ENCODE measurements around the gene PPIG. TPM values are rescaled to one million over a fixed set of nuclear protein-coding genes. Genes with fewer than 3 reads are reported as not detected.
A peak's percentile ranks its signal among the peaks of the same experiment; 100 is the strongest.

The PPIG gene
- total and polyA plus RNA-seq, 5 donors = 40.4 to 49.4 (median 41.8) TPM

DNA sequence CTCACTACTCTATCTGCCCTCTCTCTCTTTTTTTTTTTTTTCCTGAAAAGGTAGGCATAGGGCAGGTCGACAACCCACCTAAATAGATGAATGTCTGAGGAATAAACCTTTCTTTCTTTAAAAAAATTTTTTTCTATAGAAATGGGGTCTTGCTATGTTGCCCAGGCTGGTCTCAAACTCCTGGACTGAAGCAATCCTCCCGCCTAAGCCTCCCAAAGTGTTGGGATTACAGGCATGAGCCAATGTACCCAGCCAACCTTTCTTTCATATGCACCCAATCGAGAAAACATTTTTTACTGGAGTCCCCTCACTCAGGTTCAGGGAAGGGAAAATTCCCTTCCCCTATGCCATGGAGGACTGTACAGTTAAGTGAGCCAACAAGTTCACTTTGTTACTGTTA, 79.1 kb downstream of the PPIG start:
- ATAC-seq = no peak
- Histone ChIP-seq H3K4me3 (ENCODE audit: low read length) (no peak overlapping the region), H3K9me3 (ENCODE audit: control insufficient read depth, low read length) (no peaks in the 10 kb centered on the region), H3K27ac (ENCODE audit: low read length) (no peak overlapping the region), H3K27me3 (ENCODE audit: control insufficient read depth, insufficient read depth) (no peaks in the 10 kb centered on the region), H3K4me1 (ENCODE audit: control insufficient read depth, insufficient read depth, low read length) (no peaks in the 10 kb centered on the region)
- DNase-seq = no peak
- intact Hi-C loops (cut with DNase I) = no loop called here
- WGBS = 95% methylated on average over 3 of the region's 3 CpGs

- intact Hi-C loops (cut with DNase I) = no loop called here
- Histone ChIP-seq H3K9me3 (ENCODE audit: control insufficient read depth, low read length) (no peaks in the 10 kb centered on the region), H3K27ac (ENCODE audit: low read length) (no peak overlapping the region), H3K4me3 (ENCODE audit: low read length) (no peak overlapping the region), H3K4me1 (ENCODE audit: control insufficient read depth, insufficient read depth, low read length) (no peaks in the 10 kb centered on the region), H3K27me3 (ENCODE audit: control insufficient read depth, insufficient read depth) (no peaks in the 10 kb centered on the region)
- 69% methylated on average over 1 of the region's 1 CpG for WGBS
- ATAC-seq = peak in 1 of 2 donors; percentile 62
- DNase-seq = no peak
Measured at GRCh38 chr2:169664600-169664977, 80.4 kb downstream of the PPIG start.

DNA sequence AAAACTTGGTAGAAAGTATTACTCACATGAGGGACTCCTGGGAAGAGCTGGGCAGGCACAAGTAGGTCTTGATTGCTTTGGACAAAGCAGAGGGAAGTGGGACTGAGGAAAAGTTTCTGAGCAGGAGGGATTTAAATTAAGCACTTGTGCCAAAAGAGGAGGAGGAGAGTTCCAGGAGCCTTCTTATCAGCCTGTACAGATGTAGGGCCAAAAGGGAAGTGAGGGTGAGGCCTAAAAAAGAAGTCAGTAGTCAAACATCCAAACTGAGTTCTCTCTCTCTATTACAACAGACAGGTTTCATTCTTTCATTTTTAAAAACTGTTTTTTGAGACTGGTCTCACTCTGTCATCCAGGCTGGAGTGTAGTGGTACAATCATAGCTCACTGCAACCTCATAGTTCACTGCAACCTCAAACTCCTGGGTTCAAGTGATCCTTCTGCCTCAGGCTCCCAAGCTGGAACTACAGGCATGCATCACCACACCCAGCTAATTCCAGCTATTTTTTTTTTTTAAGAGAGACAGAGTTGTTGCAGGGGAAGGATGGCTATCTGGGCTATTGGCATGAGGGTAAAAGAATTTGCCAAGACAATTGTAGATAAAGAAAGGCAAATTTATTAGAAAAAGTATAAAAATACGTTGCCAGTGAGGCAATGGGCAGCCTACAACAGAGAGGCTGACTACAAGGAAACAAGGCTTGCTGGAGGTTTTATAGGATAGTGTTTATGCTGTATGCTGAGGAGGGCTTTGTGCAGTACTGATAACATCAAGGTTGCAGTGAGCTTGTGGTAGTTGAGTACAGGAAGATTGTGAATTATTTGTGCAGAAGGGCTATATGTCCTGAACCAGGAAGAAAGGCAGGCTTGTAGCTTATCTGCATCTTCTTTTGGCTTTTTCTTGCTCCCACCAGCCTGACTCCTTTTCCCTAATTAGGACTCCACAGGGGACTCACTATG, 81.1 kb downstream of the PPIG start:
- H3K4me3 ChIP-seq (ENCODE audit: low read length) = no peak overlapping the region
- ATAC-seq = peak; percentile 74 to 97
- intact Hi-C loops (cut with DNase I) = no loop called here
- DNase-seq = no peak
- no peaks in the 10 kb centered on the region for H3K4me1 ChIP-seq (ENCODE audit: control insufficient read depth, insufficient read depth, low read length)
- H3K27ac ChIP-seq (ENCODE audit: low read length) = no peak overlapping the region
- no peaks in the 10 kb centered on the region for H3K9me3 ChIP-seq (ENCODE audit: control insufficient read depth, low read length)
- WGBS = 39% methylated on average over 1 of the region's 1 CpG
- H3K27me3 ChIP-seq (ENCODE audit: control insufficient read depth, insufficient read depth) = no peaks in the 10 kb centered on the region

DNA sequence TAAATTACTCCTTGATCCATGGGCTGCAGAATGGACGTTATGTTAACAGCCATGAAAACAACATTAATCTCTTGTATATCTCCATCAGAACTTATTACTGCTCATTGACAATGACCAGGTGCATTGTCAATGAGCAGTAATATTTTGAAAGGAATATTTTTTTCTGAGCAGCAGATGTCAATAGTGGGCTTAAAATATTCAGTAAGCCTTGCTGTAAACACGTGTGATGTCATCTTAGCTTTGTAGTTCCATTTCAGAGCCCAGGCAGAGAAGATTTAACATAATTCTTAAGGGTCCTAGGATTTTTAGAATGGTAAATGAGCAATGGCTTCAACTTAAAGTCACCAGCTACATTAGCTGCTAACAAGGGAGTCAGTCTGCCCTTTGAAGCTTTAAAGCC, 83.4 kb downstream of the PPIG start:
- Histone ChIP-seq H3K4me1 (ENCODE audit: control insufficient read depth, insufficient read depth, low read length) (no peaks in the 10 kb centered on the region), H3K9me3 (ENCODE audit: control insufficient read depth, low read length) (no peaks in the 10 kb centered on the region), H3K27me3 (ENCODE audit: control insufficient read depth, insufficient read depth) (no peaks in the 10 kb centered on the region), H3K4me3 (ENCODE audit: low read length) (no peak overlapping the region), H3K27ac (ENCODE audit: low read length) (no peak overlapping the region)
- ATAC-seq (no peak), DNase-seq (no peak)
- WGBS = 27% methylated on average over 2 of the region's 2 CpGs
- intact Hi-C loops (cut with DNase I) = no loop called here

DNA sequence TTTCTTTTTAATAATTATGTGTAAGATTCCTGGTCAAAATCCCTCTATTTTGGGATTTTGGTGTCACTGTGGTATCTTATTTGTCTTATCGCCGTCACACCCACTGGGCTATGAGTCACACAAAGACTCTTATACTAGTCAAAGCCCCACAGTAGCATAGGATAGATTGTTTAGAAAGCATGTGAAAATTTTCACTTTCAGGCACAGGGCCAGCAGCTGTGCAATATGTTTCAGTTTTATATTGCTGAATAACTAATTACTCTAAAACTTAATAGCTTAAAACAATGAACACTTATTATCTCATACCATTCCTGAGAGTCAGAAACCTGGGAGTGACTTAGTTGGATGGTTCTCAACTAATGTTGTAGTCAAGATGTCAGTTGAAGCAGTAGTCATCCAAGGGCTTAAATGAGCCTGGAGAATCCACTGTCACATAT, 86.1 kb downstream of the PPIG start:
- intact Hi-C loops (cut with DNase I) = no loop called here
- no peak for DNase-seq
- Histone ChIP-seq H3K4me3 (ENCODE audit: low read length) (no peak overlapping the region), H3K27me3 (ENCODE audit: control insufficient read depth, insufficient read depth) (no peaks in the 10 kb centered on the region), H3K9me3 (ENCODE audit: control insufficient read depth, low read length) (no peaks in the 10 kb centered on the region), H3K4me1 (ENCODE audit: control insufficient read depth, insufficient read depth, low read length) (no peaks in the 10 kb centered on the region), H3K27ac (ENCODE audit: low read length) (no peak overlapping the region)
- 67% methylated on average over 2 of the region's 2 CpGs for WGBS
- ATAC-seq = peak in 1 of 2 donors; percentile 45

- Histone ChIP-seq H3K4me3 (ENCODE audit: low read length) (no peak overlapping the region), H3K4me1 (ENCODE audit: control insufficient read depth, insufficient read depth, low read length) (no peaks in the 10 kb centered on the region), H3K27me3 (ENCODE audit: control insufficient read depth, insufficient read depth) (no peaks in the 10 kb centered on the region), H3K9me3 (ENCODE audit: control insufficient read depth, low read length) (no peaks in the 10 kb centered on the region), H3K27ac (ENCODE audit: low read length) (no peak overlapping the region)
- no peak for DNase-seq
- ATAC-seq = no peak
- intact Hi-C loops (cut with DNase I) = no loop called here
- 82% methylated on average over 4 of the region's 4 CpGs for WGBS
Measured at GRCh38 chr2:169670937-169671336, 86.8 kb downstream of the PPIG start.

DNA sequence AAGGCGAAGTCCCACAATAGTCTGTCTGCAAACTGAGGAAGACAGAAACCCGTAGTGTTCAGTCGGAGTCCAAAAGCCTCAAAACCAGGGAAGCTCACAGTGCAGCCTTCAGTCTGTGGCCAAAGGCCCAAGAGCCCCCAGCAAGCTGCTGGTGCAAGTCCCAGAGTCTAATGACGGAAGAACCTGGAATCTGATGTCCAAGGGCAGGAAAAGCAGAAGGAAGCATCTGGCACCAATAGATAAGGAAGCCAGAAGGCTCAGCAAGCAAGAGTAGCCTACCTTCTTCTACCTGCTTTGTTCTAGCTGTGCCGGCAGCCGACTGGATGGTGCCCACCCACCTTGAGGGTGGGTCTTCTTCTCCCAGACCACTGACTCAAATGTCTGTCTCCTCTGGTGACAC, 88.3 kb downstream of the PPIG start:
- no peak for DNase-seq
- H3K9me3 ChIP-seq (ENCODE audit: control insufficient read depth, low read length) = no peaks in the 10 kb centered on the region
- H3K4me1 ChIP-seq (ENCODE audit: control insufficient read depth, insufficient read depth, low read length) = no peaks in the 10 kb centered on the region
- no peaks in the 10 kb centered on the region for H3K27me3 ChIP-seq (ENCODE audit: control insufficient read depth, insufficient read depth)
- ATAC-seq = no peak
- intact Hi-C loops (cut with DNase I) = no loop called here
- H3K27ac ChIP-seq (ENCODE audit: low read length) = no peak overlapping the region
- H3K4me3 ChIP-seq (ENCODE audit: low read length) = no peak overlapping the region
- 60% methylated on average over 6 of the region's 6 CpGs for WGBS

- intact Hi-C loops (cut with DNase I) = no loop called here
- 63% methylated on average over 3 of the region's 3 CpGs for WGBS
Measured at GRCh38 chr2:169673106-169673505, 89.0 kb downstream of the PPIG start.

DNA sequence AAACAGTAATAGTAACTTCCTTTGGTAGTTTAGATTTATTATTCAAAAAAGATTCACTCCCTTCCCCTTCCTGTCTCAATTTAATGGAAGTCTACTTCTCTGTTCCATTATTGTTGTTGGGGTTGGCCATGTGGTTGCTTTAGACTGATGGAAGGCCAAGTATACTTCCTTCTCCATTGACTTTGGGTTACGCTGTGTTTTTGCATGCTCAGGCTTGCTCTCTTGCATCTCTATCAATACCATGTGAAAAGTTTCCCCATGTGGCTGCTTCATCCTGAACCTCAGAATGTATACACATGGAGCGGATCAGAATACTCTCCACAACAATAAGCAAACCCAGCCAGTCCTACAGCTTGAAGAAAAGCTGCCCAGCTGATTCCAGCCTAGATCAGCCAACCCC, 89.8 kb downstream of the PPIG start:
- Histone ChIP-seq H3K27ac (ENCODE audit: low read length) (no peak overlapping the region), H3K4me1 (ENCODE audit: control insufficient read depth, insufficient read depth, low read length) (no peaks in the 10 kb centered on the region), H3K9me3 (ENCODE audit: control insufficient read depth, low read length) (no peaks in the 10 kb centered on the region), H3K27me3 (ENCODE audit: control insufficient read depth, insufficient read depth) (no peaks in the 10 kb centered on the region), H3K4me3 (ENCODE audit: low read length) (no peak overlapping the region)
- ATAC-seq (no peak), DNase-seq (no peak)
- 93% methylated on average over 2 of the region's 2 CpGs for whole genome bisulfite sequencing
- intact Hi-C loops (cut with DNase I) = no loop called here

More at GRCh38 chr2:169673106-169673505, 89.0 kb downstream of the PPIG start:
- no peak overlapping the region for H3K27ac ChIP-seq (ENCODE audit: low read length)
- no peak overlapping the region for H3K4me3 ChIP-seq (ENCODE audit: low read length)
- DNase-seq = no peak
- no peaks in the 10 kb centered on the region for H3K9me3 ChIP-seq (ENCODE audit: control insufficient read depth, low read length)
- ATAC-seq = no peak
- H3K27me3 ChIP-seq (ENCODE audit: control insufficient read depth, insufficient read depth) = no peaks in the 10 kb centered on the region
- H3K4me1 ChIP-seq (ENCODE audit: control insufficient read depth, insufficient read depth, low read length) = no peaks in the 10 kb centered on the region

GRCh38 chr2:169676357-169676756, 92.2 kb downstream of the PPIG start:
- DNase-seq (no peak), ATAC-seq (no peak)
- intact Hi-C loops (cut with DNase I) = no loop called here
- Histone ChIP-seq H3K4me1 (ENCODE audit: control insufficient read depth, insufficient read depth, low read length) (no peaks in the 10 kb centered on the region), H3K4me3 (ENCODE audit: low read length) (no peak overlapping the region), H3K9me3 (ENCODE audit: control insufficient read depth, low read length) (no peaks in the 10 kb centered on the region), H3K27me3 (ENCODE audit: control insufficient read depth, insufficient read depth) (no peaks in the 10 kb centered on the region), H3K27ac (ENCODE audit: low read length) (no peak overlapping the region)
- WGBS = 65% methylated on average over 3 of the region's 3 CpGs

- no peaks in the 10 kb centered on the region for H3K27me3 ChIP-seq (ENCODE audit: control insufficient read depth, insufficient read depth)
- intact Hi-C loops (cut with DNase I) = no loop called here
- H3K4me1 ChIP-seq (ENCODE audit: control insufficient read depth, insufficient read depth, low read length) = no peaks in the 10 kb centered on the region
- WGBS = 85% methylated on average over 6 of the region's 6 CpGs
- no peak for ATAC-seq
- no peak overlapping the region for H3K4me3 ChIP-seq (ENCODE audit: low read length)
- H3K27ac ChIP-seq (ENCODE audit: low read length) = no peak overlapping the region
- no peak for DNase-seq
- H3K9me3 ChIP-seq (ENCODE audit: control insufficient read depth, low read length) = no peaks in the 10 kb centered on the region
Measured at GRCh38 chr2:169676850-169677249, 92.7 kb downstream of the PPIG start.

All from right cardiac atrium (tissue), 5 donors.